Measurements from ENCODE around the gene PUM1. TPM values are rescaled to one million over a fixed set of nuclear protein-coding genes. Genes with fewer than 3 reads are reported as not detected.

PUM1 gene
- total RNA-seq, 6 experiments from 2014 or later = 83.6 to 95.4 (median 90.8) TPM

GRCh38 chr1:30904962-30905335 lies 160.6 kb downstream of the PUM1 start:
- Mint-ChIP-seq H3K4me3 (no peak overlapping the region), H3K4me1 (ENCODE audit: low read depth) (peaks cover 53% of the 10 kb centered on the region), H3K27me3 (ENCODE audit: insufficient read depth) (peaks cover 1% of the 10 kb centered on the region; the same call in 1 of the 2 replicates), H3K36me3 (ENCODE audit: low read depth) (no peaks in the 10 kb centered on the region), H3K27ac (no peak overlapping the region), H3K9me3 (no peaks in the 10 kb centered on the region)
- no peak for DNase-seq
- TF ChIP-seq CTCF (IDR thresholded peaks at IDR 0.05) = no peak

- DNase-seq = no peak
Observed at GRCh38 chr1:30904191-30904961, 161.1 kb downstream of the PUM1 start.

GRCh38 chr1:30903343-30904034 lies 162.0 kb downstream of the PUM1 start:
- H3K4me1 Mint-ChIP-seq (ENCODE audit: low read depth) = peaks cover 50% of the 10 kb centered on the region
- DNase-seq = no peak
- TF ChIP-seq CTCF (IDR thresholded peaks at IDR 0.05) = no peak
- H3K27me3 Mint-ChIP-seq (ENCODE audit: insufficient read depth) = peaks cover 1% of the 10 kb centered on the region; the same call in 1 of the 2 replicates
- peak overlapping the region; percentile 65 for H3K27ac Mint-ChIP-seq
- no peaks in the 10 kb centered on the region for H3K36me3 Mint-ChIP-seq (ENCODE audit: low read depth)
- H3K9me3 Mint-ChIP-seq = no peaks in the 10 kb centered on the region
- no peak overlapping the region for H3K4me3 Mint-ChIP-seq

More at GRCh38 chr1:30904191-30904961, 161.1 kb downstream of the PUM1 start:
- Mint-ChIP-seq H3K4me1 (ENCODE audit: low read depth) (peaks cover 53% of the 10 kb centered on the region), H3K36me3 (ENCODE audit: low read depth) (no peaks in the 10 kb centered on the region), H3K27me3 (ENCODE audit: insufficient read depth) (peaks cover 1% of the 10 kb centered on the region; the same call in 1 of the 2 replicates), H3K4me3 (no peak overlapping the region), H3K9me3 (no peaks in the 10 kb centered on the region), H3K27ac (no peak overlapping the region)
- no peak for TF ChIP-seq CTCF (IDR thresholded peaks at IDR 0.05)

- peak overlapping the region; percentile 65 for H3K27ac Mint-ChIP-seq
Observed at GRCh38 chr1:30902593-30903290, 162.8 kb downstream of the PUM1 start.

More at GRCh38 chr1:30902593-30903290, 162.8 kb downstream of the PUM1 start:
- Mint-ChIP-seq H3K36me3 (ENCODE audit: low read depth) (no peaks in the 10 kb centered on the region), H3K4me3 (no peak overlapping the region), H3K27me3 (ENCODE audit: insufficient read depth) (peaks cover 1% of the 10 kb centered on the region; the same call in 1 of the 2 replicates), H3K4me1 (ENCODE audit: low read depth) (peaks cover 49% of the 10 kb centered on the region), H3K9me3 (no peaks in the 10 kb centered on the region)
- DNase-seq = no peak
- TF ChIP-seq CTCF (IDR thresholded peaks at IDR 0.05) = no peak

All from HFFc6 (cell line).